ENCODE results near the gene ZNF444. TPM values are rescaled to one million over a fixed set of nuclear protein-coding genes. Genes with fewer than 3 reads are reported as not detected.

ZNF444 gene
- total RNA-seq, 1 experiment from 2014 or later = 31.7 TPM

- no peaks in the 10 kb centered on the region for H3K27me3 ChIP-seq (ENCODE audit: insufficient read depth, low read length)
- CTCF ChIA-PET = no interaction called here
- H3K9me2 ChIP-seq (ENCODE audit: insufficient read depth) = no peaks in the 10 kb centered on the region
- H2AFZ ChIP-seq (ENCODE audit: low read depth, low read length, poor library complexity, severe bottlenecking) = no peak overlapping the region
- no peak overlapping the region for H3K9ac ChIP-seq (ENCODE audit: low read length)
- no peaks in the 10 kb centered on the region for H3K9me3 ChIP-seq (ENCODE audit: control insufficient read depth in 1 of 2, insufficient read depth in 1 of 2, low read depth in 1 of 2, low read length in 2 of 2)
- H3K79me2 ChIP-seq (ENCODE audit: insufficient read depth, low read length) = peaks cover 94% of the 10 kb centered on the region
- TF ChIP-seq YY1 (IDR thresholded peaks at IDR 0.05; ENCODE audit: extremely low read depth, insufficient replicate concordance, low read depth, low read length) (no peak), SRF (IDR thresholded peaks at IDR 0.05; ENCODE audit: low read depth) (no peak), REST (IDR thresholded peaks at IDR 0.05; ENCODE audit: low read depth) (no peak), CBX3 (IDR thresholded peaks at IDR 0.05; ENCODE audit: low read depth) (no peak), EZH2 (IDR thresholded peaks at IDR 0.05) (no peak), EZH2phosphoT487 (IDR thresholded peaks at IDR 0.05; ENCODE audit: borderline replicate concordance) (no peak), SIN3A (IDR thresholded peaks at IDR 0.05; ENCODE audit: low read depth) (no peak), ZNF274 (IDR thresholded peaks at IDR 0.05; ENCODE audit: low read depth, low read length) (no peak), ELF1 (IDR thresholded peaks at IDR 0.05; ENCODE audit: borderline replicate concordance, low read depth) (no peak)
- no peak overlapping the region for H3K4me3 ChIP-seq (replicated peaks in 1 of 2; ENCODE audit: low read depth in 1 of 2, low read length in 2 of 2)
- peaks cover 4% of the 10 kb centered on the region; the same call in 1 of the 2 replicates for H4K20me1 ChIP-seq (ENCODE audit: insufficient read depth)
- intact Hi-C loops (cut with micrococcal nuclease) = no loop called here
- H3K36me3 ChIP-seq (ENCODE audit: control insufficient read depth in 1 of 2, insufficient read depth in 2 of 2, low read length in 2 of 2) = peaks cover 0 to 9% of the 10 kb centered on the region in 2 experiments; a peak in 1 of 4 replicates
- POLR2A ChIA-PET = no interaction called here
- RAD21 ChIA-PET (ENCODE audit: low non-redundant PET in 1 of 2, low total read pairs in 2 of 2, uncharacterized antibody in 2 of 2, unreplicated experiment in 2 of 2) = no interaction called here
- DNase-seq (ENCODE audit: low read depth, low spot score) (no peak), ATAC-seq (no peak)
- H3K4me2 ChIP-seq (ENCODE audit: low read length) = no peak overlapping the region
- peaks cover 0 to 9% of the 10 kb centered on the region in 2 experiments; a peak in 1 of 4 replicates for H3K4me1 ChIP-seq (ENCODE audit: control insufficient read depth in 1 of 2, insufficient read depth in 2 of 2, low read length in 2 of 2)
- no peak overlapping the region for H3K27ac ChIP-seq (ENCODE audit: low read depth, low read length)
- no TSS peak for BruUV-seq (replicated peaks)
Measured at GRCh38 chr19:56106397-56106849, 34.7 kb upstream of the ZNF444 start.
